Panc1 (cell line): ENCODE measurements around the gene BRF1. TPM values are rescaled to one million over a fixed set of nuclear protein-coding genes. Genes with fewer than 3 reads are reported as not detected.

Source experiments
- ATAC-seq: fragments of 200-7000 bp; cut with Tn5 transposase; 2 replicates; pipeline ENCODE4 v1.9.1; 2020; ENCODE audit warnings: mild to moderate bottlenecking, moderate library complexity
- BruUV-seq: library from RNA; stranded (reverse); fragments of 400-500 nt; replicated peaks from 2 replicates; lab custom pipeline; 2021; lab: Mats Ljungman, UMichigan
- CTCF ChIA-PET: fragments of 300-600 bp; sonication (Branson Sonifier 250); formaldehyde crosslinking; loops from one replicate; lab custom pipeline; 2022; ENCODE audit warnings: antibody characterized with exemption; lab: Charles Lee
- POLR2A ChIA-PET: fragments of 300-600 bp; sonication (Branson Sonifier 250); formaldehyde crosslinking; loops from one replicate; lab custom pipeline; 2022; ENCODE audit warnings: antibody characterized with exemption; lab: Charles Lee
- DNase-seq: peaks from one replicate; pipeline ENCODE4 v3.0.0-alpha.2; 2010; ENCODE audit warnings: low read depth, low spot score
- H3K27ac ChIP-seq: 2 replicates; pipeline ENCODE4 v1.5.1; 2011; ENCODE audit warnings: mild to moderate bottlenecking, low read length, inconsistent platforms
- H3K27me3 ChIP-seq: fragments of 200-500 bp; sonication (Bioruptor generic); 2 replicates; pipeline ENCODE4 v1.6.0; 2014; ENCODE audit warnings: low read length, inconsistent platforms; ENCODE audit not compliant: control insufficient read depth, insufficient read depth
- H3K36me3 ChIP-seq: fragments of 200-500 bp; sonication (Bioruptor generic); 2 replicates; pipeline ENCODE4 v1.5.1; 2014; ENCODE audit warnings: inconsistent platforms, mild to moderate bottlenecking, low read length, moderate library complexity; ENCODE audit not compliant: control insufficient read depth, insufficient read depth
- H3K4me1 ChIP-seq: 2 replicates; pipeline ENCODE4 v1.5.1; 2011; ENCODE audit warnings: inconsistent platforms, mild to moderate bottlenecking, low read length, moderate library complexity; ENCODE audit not compliant: control insufficient read depth, insufficient read depth
- H3K4me3 ChIP-seq, 2 experiments: 2 replicates each; pipeline ENCODE4 v1.5.1; 2011 to 2012; ENCODE audit warnings: low read depth in 2 of 2, low read length in 2 of 2, mild to moderate bottlenecking in 2 of 2, inconsistent platforms in 1 of 2, moderate library complexity in 1 of 2
- H3K9me3 ChIP-seq: fragments of 200-500 bp; sonication (Bioruptor generic); 2 replicates; pipeline ENCODE4 v1.5.1; 2014; ENCODE audit warnings: low read depth, mild to moderate bottlenecking, inconsistent platforms, low read length, moderate library complexity; ENCODE audit not compliant: control insufficient read depth, insufficient read depth
- CTCF ChIP-seq: fragments of 450-650 bp; IDR thresholded peaks from 2 replicates; pipeline ENCODE4 v1.5.1; 2017; ENCODE audit warnings: mild to moderate bottlenecking
- POLR2AphosphoS5 ChIP-seq: IDR thresholded peaks from 2 replicates; pipeline ENCODE4 v1.6.1; 2012; ENCODE audit warnings: mild to moderate bottlenecking, low read depth, low read length, moderate library complexity
- REST ChIP-seq, 2 experiments: IDR thresholded peaks; 2 replicates each; pipeline ENCODE4 v1.6.1; 2011 to 2012; ENCODE audit warnings: low read depth in 2 of 2, control low read depth in 1 of 2, low read length in 1 of 2, mild to moderate bottlenecking in 1 of 2, moderate library complexity in 1 of 2; ENCODE audit not compliant: insufficient read depth in 1 of 2
- SIN3A ChIP-seq: IDR thresholded peaks from 2 replicates; pipeline ENCODE4 v1.6.1; 2012; ENCODE audit warnings: low read depth, mild to moderate bottlenecking, low read length, moderate library complexity, borderline replicate concordance; ENCODE audit not compliant: insufficient read depth
- TCF7L2 ChIP-seq: IDR thresholded peaks from 2 replicates; pipeline ENCODE4 v1.6.1; 2011; ENCODE audit warnings: mild to moderate bottlenecking, low read depth, low read length, inconsistent platforms
- in situ Hi-C: cut with HindIII; loops from 2 replicates; pipeline ENCODE4 v1.10.0; 2016; ENCODE audit warnings: low sequenced_read_pairs, low pct_unique_long_range_greater_than_20kb
- intact Hi-C: fragments of 100-400 bp; cut with micrococcal nuclease; formaldehyde crosslinking; loops from one replicate; pipeline ENCODE4 v1.10.0; 2022; ENCODE audit not compliant: unreplicated experiment
- total RNA-seq: library from RNA; stranded (reverse); gene quantifications from one replicate; pipeline ENCODE4 v1.2.1, GENCODE V29; 2021; ENCODE audit not compliant: unreplicated experiment

BRF1 gene
- total RNA-seq, 1 experiment from 2014 or later = 25.0 TPM

- in situ Hi-C loops = no loop called here
- ATAC-seq (no peak), DNase-seq (no peak)
- Histone ChIP-seq H3K4me3 (no peak overlapping the region), H3K9me3 (no peaks in the 10 kb centered on the region), H3K27me3 (no peaks in the 10 kb centered on the region), H3K4me1 (no peaks in the 10 kb centered on the region), H3K36me3 (0 out of 2 replicates have a peak, but pooled peaks cover 2% of the 10 kb centered on the region), H3K27ac (no peak overlapping the region)
- no TSS peak for BruUV-seq
- intact Hi-C loops = no loop called here
- ChIA-PET CTCF (no interaction called here), POLR2A (no interaction called here)
- TF ChIP-seq TCF7L2 (no peak), REST (IDR thresholded peaks at IDR 0.05; ENCODE audit: insufficient read depth in 1 of 2, low read depth in 2 of 2, low read length in 1 of 2) (no peak), POLR2AphosphoS5 (no peak), SIN3A (no peak)
These were observed 84.1 kb downstream of the BRF1 start for GRCh38 chr14:105216490-105217247.

GRCh38 chr14:105215602-105216001 is 85.2 kb downstream of the BRF1 start:
- POLR2A ChIA-PET = no interaction called here
- in situ Hi-C loops (no loop called here), intact Hi-C loops (no loop called here)
- H3K4me1 ChIP-seq = no peaks in the 10 kb centered on the region
- no peaks in the 10 kb centered on the region for H3K9me3 ChIP-seq
- no peak overlapping the region for H3K4me3 ChIP-seq
- 0 out of 2 replicates have a peak, but pooled peaks cover 2% of the 10 kb centered on the region for H3K36me3 ChIP-seq
- BruUV-seq = no TSS peak
- no peak for DNase-seq
- no peak overlapping the region for H3K27ac ChIP-seq
- no peak for TF ChIP-seq CTCF
- TF ChIP-seq REST (IDR thresholded peaks at IDR 0.05; ENCODE audit: insufficient read depth in 1 of 2, low read depth in 2 of 2, low read length in 1 of 2) = no peak
- no peak for TF ChIP-seq TCF7L2
- ATAC-seq = no peak
- no peaks in the 10 kb centered on the region for H3K27me3 ChIP-seq
- CTCF ChIA-PET = no interaction called here
